HEK293T (cell line): ENCODE data around the gene QKI.
A peak's percentile ranks its signal among the peaks of the same experiment; 100 is the strongest.

ENCODE experiments used
- CTCF ChIA-PET: fragments of 350-600 bp; formaldehyde crosslinking; extraction: SDS; loops from one replicate; lab custom pipeline; 2021; ENCODE audit warnings: antibody characterized with exemption, inconsistent platforms; lab: Yijun Ruan, JAX
- POLR2A ChIA-PET: fragments of 350-600 bp; formaldehyde crosslinking; extraction: SDS; loops from one replicate; lab custom pipeline; 2020; ENCODE audit warnings: antibody characterized with exemption, inconsistent platforms; lab: Yijun Ruan, JAX
- DNase-seq: peaks from one replicate; pipeline ENCODE4 v3.0.0; 2012; ENCODE audit warnings: mixed read lengths; ENCODE audit errors: extremely low spot score
- ARNT ChIP-seq: fragments of 450-650 bp; IDR thresholded peaks from 2 replicates; pipeline ENCODE4 v1.6.1; 2017; ENCODE audit warnings: mild to moderate bottlenecking
- BHLHE40 ChIP-seq: fragments of 450-650 bp; IDR thresholded peaks from 2 replicates; pipeline ENCODE4 v1.6.1; 2016; ENCODE audit warnings: mild to moderate bottlenecking, moderate library complexity, borderline replicate concordance
- CTBP1 ChIP-seq: fragments of 450-650 bp; IDR thresholded peaks from 2 replicates; pipeline ENCODE4 v1.6.1; 2016; ENCODE audit warnings: borderline replicate concordance
- ELF4 ChIP-seq: fragments of 450-650 bp; IDR thresholded peaks from 2 replicates; pipeline ENCODE4 v1.6.1; 2017; ENCODE audit warnings: antibody characterized with exemption
- FOXA1 ChIP-seq: fragments of 450-650 bp; IDR thresholded peaks from 2 replicates; pipeline ENCODE4 v1.6.1; 2016; ENCODE audit warnings: mild to moderate bottlenecking
- FOXK2 ChIP-seq: fragments of 450-650 bp; IDR thresholded peaks from 2 replicates; pipeline ENCODE4 v1.6.1; 2016; ENCODE audit warnings: mild to moderate bottlenecking
- FOXM1 ChIP-seq: fragments of 450-650 bp; IDR thresholded peaks from 2 replicates; pipeline ENCODE4 v1.6.1; 2017; ENCODE audit warnings: mild to moderate bottlenecking, borderline replicate concordance
- HDGF ChIP-seq: fragments of 450-650 bp; IDR thresholded peaks from 2 replicates; pipeline ENCODE4 v1.6.1; 2017; ENCODE audit warnings: antibody characterized with exemption, borderline replicate concordance
- L3MBTL2 ChIP-seq: fragments of 450-650 bp; conservative IDR thresholded peaks from 2 replicates; pipeline ENCODE4 v1.6.1; 2016; ENCODE audit warnings: mild to moderate bottlenecking
- LEF1 ChIP-seq: fragments of 450-650 bp; IDR thresholded peaks from 2 replicates; pipeline ENCODE4 v1.6.1; 2017; ENCODE audit warnings: mild to moderate bottlenecking, borderline replicate concordance
- NFRKB ChIP-seq: fragments of 450-650 bp; IDR thresholded peaks from 2 replicates; pipeline ENCODE4 v1.6.1; 2016; ENCODE audit warnings: mild to moderate bottlenecking, moderate library complexity
- SP1 ChIP-seq: fragments of 450-650 bp; IDR thresholded peaks from 2 replicates; pipeline ENCODE4 v1.6.1; 2017
- SUZ12 ChIP-seq: fragments of 450-650 bp; IDR thresholded peaks from 2 replicates; pipeline ENCODE4 v1.6.1; 2016; ENCODE audit warnings: mild to moderate bottlenecking
- TARDBP ChIP-seq: fragments of 450-650 bp; IDR thresholded peaks from 2 replicates; pipeline ENCODE4 v1.6.1; 2016
- ZNF384 ChIP-seq: fragments of 450-650 bp; IDR thresholded peaks from 2 replicates; pipeline ENCODE4 v1.6.1; 2016
- TF ChIP-seq, protein P1 (sequence below): fragments of 450-650 bp; IDR thresholded peaks from 2 replicates; pipeline ENCODE4 v1.6.1; 2016

Gene QKI

GRCh38 chr6:163412801-163413344 is 1.6 kb upstream of the QKI start:
- TF ChIP-seq TARDBP, result no peak
- TF ChIP-seq L3MBTL2, result 0 out of 2 replicates have a peak, but pooled peaks have one; percentile 53
- DNase-seq, result no peak
- ChIA-PET POLR2A (interaction anchor here (0.6 to 1.1 kb wide), 2 partner anchors 10 to 578 kb away, joined by 4 read pairs; no protein-coding TSS in a partner anchor), CTCF (no interaction called here)

DNA sequence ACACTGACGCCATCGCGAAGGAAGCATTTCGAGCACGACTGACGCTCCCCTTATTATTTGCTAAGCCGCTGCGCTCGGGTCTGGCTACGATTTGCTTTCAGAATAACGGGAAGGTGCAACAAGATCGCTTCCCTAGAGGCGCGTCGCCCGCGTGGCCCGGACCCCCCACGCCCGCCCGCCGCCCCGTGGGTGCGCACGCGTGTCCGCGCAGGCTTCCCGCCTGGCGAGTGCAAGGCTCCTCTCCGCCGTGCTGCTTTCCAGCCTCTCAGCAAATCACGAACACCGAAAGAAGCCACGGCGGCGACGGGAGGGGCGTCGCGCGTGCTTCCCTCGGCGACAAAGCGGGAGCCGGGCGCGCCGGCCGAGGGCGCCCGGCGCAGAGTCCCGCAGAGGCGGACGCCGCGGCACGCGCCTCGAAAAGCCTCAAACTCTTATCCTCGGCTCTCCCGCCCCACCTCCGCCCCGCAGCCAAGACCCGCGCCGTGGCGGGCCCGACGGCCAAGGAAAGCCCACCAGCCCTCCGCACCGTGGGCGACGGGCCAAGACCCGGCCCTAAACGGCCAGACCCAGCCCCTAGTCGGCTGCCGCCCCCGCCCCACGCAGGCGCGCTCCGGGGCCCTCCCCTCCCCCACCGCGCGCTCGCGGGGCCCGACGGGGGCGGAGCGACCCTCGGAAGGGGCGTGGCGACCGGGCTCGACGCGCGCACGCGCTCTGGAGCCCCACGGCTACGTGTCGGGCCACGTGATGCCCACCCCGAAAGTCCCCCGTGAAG is 987 bp upstream of the QKI start:
- POLR2A ChIA-PET, result no interaction called here
- peak; percentile 92 for DNase-seq
- CTCF ChIA-PET, result no interaction called here
- TF ChIP-seq TARDBP (peak; percentile 94), FOXK2 (no peak), FOXA1 (no peak), LEF1 (peak; percentile 84), L3MBTL2 (peak; percentile 59), ELF4 (no peak)

- ChIA-PET CTCF (interaction anchor here (0.7 kb wide), 1 partner anchor 231 kb away, joined by 6 read pairs; no protein-coding TSS in a partner anchor), POLR2A (interaction anchor here (0.7 to 1.8 kb wide), 2 partner anchors 234 to 684 kb away, joined by 3 to 4 read pairs; no protein-coding TSS in a partner anchor)
- TF ChIP-seq FOXA1 (no peak), CTBP1 (no peak), BHLHE40 (no peak), FOXM1 (no peak), ARNT (no peak), ZNF384 (no peak), SP1 (no peak), TARDBP (no peak), HDGF (no peak)
- TF ChIP-seq, protein P1, sequence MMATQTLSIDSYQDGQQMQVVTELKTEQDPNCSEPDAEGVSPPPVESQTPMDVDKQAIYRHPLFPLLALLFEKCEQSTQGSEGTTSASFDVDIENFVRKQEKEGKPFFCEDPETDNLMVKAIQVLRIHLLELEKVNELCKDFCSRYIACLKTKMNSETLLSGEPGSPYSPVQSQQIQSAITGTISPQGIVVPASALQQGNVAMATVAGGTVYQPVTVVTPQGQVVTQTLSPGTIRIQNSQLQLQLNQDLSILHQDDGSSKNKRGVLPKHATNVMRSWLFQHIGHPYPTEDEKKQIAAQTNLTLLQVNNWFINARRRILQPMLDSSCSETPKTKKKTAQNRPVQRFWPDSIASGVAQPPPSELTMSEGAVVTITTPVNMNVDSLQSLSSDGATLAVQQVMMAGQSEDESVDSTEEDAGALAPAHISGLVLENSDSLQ, result no peak
- peak; percentile 49 for DNase-seq
Measured at GRCh38 chr6:163414946-163415619, 565 bp downstream of the QKI start.

GRCh38 chr6:163415620-163416556 is 1.4 kb downstream of the QKI start:
- POLR2A ChIA-PET, result interaction anchor here (0.7 to 1.8 kb wide), 3 partner anchors 114 to 683 kb away, joined by 3 to 4 read pairs (median 3); no protein-coding TSS in a partner anchor
- CTCF ChIA-PET, result interaction anchor here (0.6 to 1.0 kb wide), 6 partner anchors 110 to 621 kb away, joined by 3 to 6 read pairs (median 3); no protein-coding TSS in a partner anchor
- peak; percentile 49 for DNase-seq

DNA sequence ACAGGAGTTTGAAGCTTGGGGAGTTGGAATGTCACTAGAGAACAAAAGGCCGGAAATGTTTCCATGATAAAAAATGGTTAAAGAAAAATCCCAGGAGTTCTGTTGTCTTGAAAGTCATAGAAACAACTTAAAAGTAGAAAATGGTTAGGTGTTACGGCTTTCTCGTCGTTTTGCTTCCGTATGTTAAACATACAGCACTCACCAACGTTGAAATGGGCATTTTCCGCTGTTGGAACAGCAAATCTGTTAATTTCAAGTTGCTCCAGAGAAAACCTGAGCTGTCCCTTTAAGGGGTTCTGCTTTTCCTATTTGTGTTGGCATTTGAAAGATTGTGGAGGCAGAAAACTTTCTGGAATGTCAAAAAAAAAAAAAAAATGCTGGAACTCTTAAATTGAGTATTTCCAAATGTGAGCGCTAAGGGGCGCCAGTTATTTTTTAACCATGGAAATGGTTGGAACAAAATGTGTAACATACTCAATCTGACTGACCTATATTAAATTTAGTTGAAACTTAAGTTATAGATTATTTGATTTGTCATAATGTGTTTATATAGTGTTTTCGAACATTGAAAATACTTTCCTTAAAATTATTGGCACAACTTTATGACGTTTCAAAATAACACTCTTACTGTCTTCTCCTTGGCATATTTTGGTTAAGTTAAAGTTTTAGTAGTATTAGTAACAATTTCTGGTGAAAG is 2.2 kb downstream of the QKI start:
- POLR2A ChIA-PET, result interaction anchor here (1.1 to 1.8 kb wide), 2 partner anchors 115 to 236 kb away, joined by 3 to 4 read pairs; no protein-coding TSS in a partner anchor
- peak; percentile 97 for TF ChIP-seq ZNF384
- TF ChIP-seq FOXA1, result no peak
- DNase-seq, result no peak
- CTCF ChIA-PET, result interaction anchor here (0.6 to 1.0 kb wide), 6 partner anchors 110 to 621 kb away, joined by 3 to 5 read pairs (median 3); no protein-coding TSS in a partner anchor

More at GRCh38 chr6:163415620-163416556, 1.4 kb downstream of the QKI start:
- TF ChIP-seq ELF4, result no peak
- TF ChIP-seq SP1, result no peak
- no peak for TF ChIP-seq FOXM1
- TF ChIP-seq CTBP1, result no peak

- ChIA-PET CTCF (no interaction called here), POLR2A (no interaction called here)
- DNase-seq, result no peak
- TF ChIP-seq ARNT, result no peak
- no peak for TF ChIP-seq FOXK2
- no peak for TF ChIP-seq FOXM1
- no peak for TF ChIP-seq FOXA1
- no peak for TF ChIP-seq ELF4
- TF ChIP-seq HDGF, result no peak
- TF ChIP-seq TARDBP, result no peak
- no peak for TF ChIP-seq NFRKB
- TF ChIP-seq L3MBTL2, result no peak
- TF ChIP-seq CTBP1, result no peak
- TF ChIP-seq ZNF384, result no peak
- no peak for TF ChIP-seq BHLHE40
- no peak for TF ChIP-seq SUZ12
- no peak for TF ChIP-seq SP1
- no peak for TF ChIP-seq LEF1
- TF ChIP-seq, protein P1, result no peak
Measured at GRCh38 chr6:163417595-163417994, 3.1 kb downstream of the QKI start.
